Mesenteric fat pad (tissue), 1 donor: Measurements from ENCODE around the gene P2RY12. TPM values are rescaled to one million over a fixed set of nuclear protein-coding genes. Genes with fewer than 3 reads are reported as not detected.
"Not testable (repeated sequence)": the region's sequence is repeated elsewhere in the genome, so short reads cannot be mapped to it uniquely, and the experiment has no call there.

Experiments
- DNase-seq: peaks from one replicate; pipeline ENCODE4 v3.0.0-alpha.2; 2020; ENCODE audit warnings: low spot score
- total RNA-seq: library from RNA; stranded (reverse); fragmentation: NEBNext Ultra II Directional; extraction: Animal tissue kit (Norgen Biotek cat#: 25700); gene quantifications from one replicate; pipeline ENCODE4 v1.2.1, GENCODE V29; 2021
- donor health status: DM: yes; HTN: yes; CAD: no.

Gene P2RY12
- total RNA-seq, 1 donor from 2014 or later = 5.7 TPM

- no peak for DNase-seq
Observed at GRCh38 chr3:151393941-151394340, 9.4 kb upstream of the P2RY12 start.

GRCh38 chr3:151393146-151393830, 8.7 kb upstream of the P2RY12 start:
- DNase-seq = no peak

- DNase-seq = not testable (repeated sequence)
Observed at GRCh38 chr3:151392191-151392590, 7.6 kb upstream of the P2RY12 start.

- no peak for DNase-seq
Observed at GRCh38 chr3:151391720-151392119, 7.2 kb upstream of the P2RY12 start.

GRCh38 chr3:151387842-151388241, 3.3 kb upstream of the P2RY12 start:
- DNase-seq = no peak

GRCh38 chr3:151387432-151387831, 2.9 kb upstream of the P2RY12 start:
- no peak for DNase-seq

- no peak for DNase-seq
Observed at GRCh38 chr3:151386056-151386455, 1.5 kb upstream of the P2RY12 start.

GRCh38 chr3:151383956-151384355, 597 bp downstream of the P2RY12 start:
- no peak for DNase-seq

- no peak for DNase-seq
Observed at GRCh38 chr3:151383111-151383510, 1.4 kb downstream of the P2RY12 start.

- DNase-seq = no peak
Observed at GRCh38 chr3:151382671-151383070, 1.9 kb downstream of the P2RY12 start.

- no peak for DNase-seq
Observed at GRCh38 chr3:151379083-151379734, 5.3 kb downstream of the P2RY12 start.

- no peak for DNase-seq
Observed at GRCh38 chr3:151377768-151378385, 6.7 kb downstream of the P2RY12 start.

GRCh38 chr3:151372063-151372820, 12.3 kb downstream of the P2RY12 start:
- no peak for DNase-seq

GRCh38 chr3:151371526-151371925, 13.0 kb downstream of the P2RY12 start:
- DNase-seq = no peak

- no peak for DNase-seq
Observed at GRCh38 chr3:151367448-151367847, 17.1 kb downstream of the P2RY12 start.

- no peak for DNase-seq
Observed at GRCh38 chr3:151366993-151367392, 17.6 kb downstream of the P2RY12 start.

- no peak for DNase-seq
Observed at GRCh38 chr3:151362751-151363174, 21.8 kb downstream of the P2RY12 start.

- DNase-seq = no peak
Observed at GRCh38 chr3:151357463-151357850, 27.1 kb downstream of the P2RY12 start.

GRCh38 chr3:151356794-151357462, 27.6 kb downstream of the P2RY12 start:
- DNase-seq = no peak

- no peak for DNase-seq
Observed at GRCh38 chr3:151351648-151352047, 32.9 kb downstream of the P2RY12 start.

GRCh38 chr3:151351219-151351618, 33.3 kb downstream of the P2RY12 start:
- no peak for DNase-seq
